Measurements from ENCODE around the gene SLA2.
"Not testable (repeated sequence)": the region's sequence is repeated elsewhere in the genome, so short reads cannot be mapped to it uniquely, and the experiment has no call there.

The SLA2 gene

DNA sequence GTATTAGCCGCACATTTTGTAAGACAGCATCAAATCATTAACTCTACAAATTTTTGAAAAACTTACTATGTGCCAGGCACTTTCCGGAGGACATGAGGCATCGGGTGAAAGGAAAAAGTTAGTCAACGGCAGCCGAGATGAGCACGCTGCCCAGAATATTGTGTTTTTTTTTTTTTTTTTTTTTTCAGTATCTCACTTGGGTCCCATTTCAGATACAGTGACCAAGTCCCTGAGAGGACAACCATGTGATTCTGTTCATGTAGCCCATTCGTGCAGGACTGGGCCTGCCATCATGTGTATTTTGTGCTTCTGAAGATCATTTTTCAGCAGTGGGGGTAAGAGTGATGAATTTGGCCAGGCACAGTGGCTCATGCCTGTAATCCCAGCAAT, 1.3 kb downstream of the SLA2 start:
- DNase-seq: no peak

DNA sequence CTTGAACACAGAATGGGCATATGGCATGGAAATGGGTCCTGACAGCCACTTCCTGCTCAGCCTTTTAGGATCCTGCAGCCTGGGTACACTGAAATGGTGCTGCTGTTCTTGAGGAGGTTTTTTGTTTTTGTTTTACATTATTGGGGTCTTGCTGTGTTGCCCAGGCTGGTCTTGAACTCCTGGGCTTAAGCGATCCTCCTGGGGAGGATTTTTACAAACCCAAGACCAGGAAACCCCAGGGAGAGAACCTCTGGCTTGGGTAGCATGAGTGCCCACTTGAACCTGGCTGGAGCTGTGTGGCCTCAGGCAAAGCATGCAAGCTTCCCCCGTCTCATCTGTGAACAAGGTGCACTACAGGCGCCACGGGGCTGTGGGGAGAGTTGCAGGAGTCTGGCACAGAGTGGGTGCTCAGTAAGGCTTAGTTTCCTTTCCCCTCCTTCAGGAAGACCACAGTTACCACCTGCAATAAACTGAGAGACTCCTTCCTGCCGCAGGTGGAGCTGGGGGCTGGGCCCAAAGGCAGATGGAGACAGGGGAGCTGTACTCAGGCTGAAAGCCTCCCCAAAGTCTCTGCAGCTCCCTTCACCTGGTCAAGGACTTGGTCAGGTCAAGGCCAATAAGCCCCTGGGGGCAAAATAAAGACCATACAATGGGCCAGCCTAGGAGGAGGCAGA, 1.8 kb downstream of the SLA2 start:
- peak; percentile 13 for DNase-seq

DNA sequence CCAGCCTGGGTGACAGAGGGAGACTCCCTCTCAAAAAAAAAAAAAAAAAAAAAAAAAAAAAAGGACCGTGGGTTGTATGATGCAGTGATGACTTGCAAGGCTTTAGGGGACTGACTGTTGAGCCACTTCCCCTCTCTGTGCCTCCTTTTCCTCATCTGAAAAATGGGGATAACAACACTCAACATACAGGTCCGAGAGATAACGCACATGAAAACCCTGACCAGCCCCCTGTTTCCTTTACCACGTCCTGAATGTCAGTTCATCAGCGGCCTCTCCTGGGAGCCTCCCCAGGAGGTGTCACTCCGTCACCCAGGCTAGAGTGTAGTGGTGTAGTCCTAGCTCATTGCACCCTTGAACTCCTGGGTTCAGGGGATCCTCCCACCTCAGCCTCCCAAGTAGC, 3.9 kb downstream of the SLA2 start:
- no peak for DNase-seq

DNA sequence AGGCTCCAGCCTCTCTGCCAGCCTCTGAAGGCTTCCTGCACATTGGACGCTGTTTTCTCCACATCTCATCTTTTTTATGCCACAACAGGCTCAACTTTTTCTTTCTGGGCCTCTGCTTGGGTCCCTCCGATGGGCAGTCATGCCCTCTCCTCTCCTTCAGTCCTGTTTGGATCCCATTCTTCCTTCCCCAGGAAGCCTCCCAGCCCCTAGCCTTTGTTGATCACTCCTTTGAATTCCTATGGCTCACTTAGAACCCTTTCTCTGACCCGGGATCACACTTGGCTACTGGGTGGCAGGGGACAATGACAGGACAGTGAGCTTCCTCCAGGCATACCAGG, 4.5 kb downstream of the SLA2 start:
- no peak for DNase-seq

DNA sequence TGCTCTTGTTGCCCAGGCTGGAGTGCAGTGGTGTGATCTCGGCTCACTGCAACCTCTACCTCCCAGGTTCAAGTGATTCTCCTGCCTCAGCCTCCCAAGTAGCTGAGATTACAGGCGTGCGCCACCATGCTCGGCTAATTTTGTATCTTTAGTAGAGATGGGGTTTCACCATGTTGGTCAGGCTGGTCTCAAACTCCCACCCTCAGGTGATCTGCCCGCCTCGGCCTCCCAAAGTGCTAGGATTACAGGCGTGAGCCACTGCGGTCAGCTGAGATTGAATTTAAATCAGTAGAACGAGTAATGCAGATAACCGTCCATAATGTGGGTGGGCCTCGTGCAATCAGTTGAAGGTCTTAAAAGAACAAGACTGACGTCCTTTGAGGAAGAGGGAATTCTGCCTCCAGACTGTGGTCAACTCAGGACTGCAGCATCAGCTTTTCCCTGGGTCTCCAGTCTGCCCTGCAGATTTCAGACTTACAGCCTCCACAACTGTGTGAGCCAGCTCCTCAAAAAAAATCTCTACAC, 7.1 kb downstream of the SLA2 start:
- DNase-seq: not testable (repeated sequence)

DNA sequence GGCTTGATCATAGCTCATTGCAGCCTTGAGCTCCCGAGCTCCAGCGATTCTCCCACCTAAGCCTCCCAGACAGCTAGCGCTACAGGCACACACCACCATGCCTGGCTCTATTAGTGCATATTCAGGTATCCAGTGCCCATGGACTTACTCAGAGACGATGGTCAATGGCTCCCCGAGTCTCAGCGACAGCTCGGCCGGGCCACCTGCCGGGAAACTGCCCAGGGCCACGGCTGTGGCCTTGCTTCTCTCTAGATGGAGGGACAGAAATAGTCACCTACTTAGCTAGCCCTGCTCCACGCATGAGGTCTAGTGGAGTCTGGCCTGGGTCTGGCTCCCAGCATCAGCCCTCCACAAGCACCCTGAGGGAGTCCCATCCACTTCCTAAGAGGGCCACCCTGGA, 11.7 kb downstream of the SLA2 start:
- DNase-seq: no peak

DNA sequence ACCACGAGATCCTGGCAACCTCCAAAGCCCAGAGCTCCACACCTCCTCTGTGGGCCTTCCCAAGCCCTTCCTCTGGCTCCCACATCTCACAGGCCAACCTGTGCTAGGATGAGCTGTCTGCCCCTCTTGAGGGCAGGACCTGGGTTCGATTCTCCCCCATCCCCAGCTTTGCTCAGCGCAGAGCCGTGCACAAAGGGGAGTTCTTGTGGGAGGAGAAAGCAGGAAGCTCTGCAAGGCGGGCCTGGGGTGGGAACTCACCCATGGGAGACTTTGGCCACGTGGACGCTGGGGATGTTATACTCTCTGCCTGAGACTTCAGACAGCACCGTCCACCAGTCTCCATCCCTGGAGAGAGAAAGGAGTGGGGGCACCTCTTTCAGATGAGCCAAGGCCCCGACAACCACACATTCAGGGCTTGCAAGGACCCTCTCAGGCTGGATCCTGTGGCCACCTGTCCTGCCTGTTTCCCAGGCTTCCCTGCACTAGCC, 12.7 kb downstream of the SLA2 start:
- DNase-seq: no peak

DNA sequence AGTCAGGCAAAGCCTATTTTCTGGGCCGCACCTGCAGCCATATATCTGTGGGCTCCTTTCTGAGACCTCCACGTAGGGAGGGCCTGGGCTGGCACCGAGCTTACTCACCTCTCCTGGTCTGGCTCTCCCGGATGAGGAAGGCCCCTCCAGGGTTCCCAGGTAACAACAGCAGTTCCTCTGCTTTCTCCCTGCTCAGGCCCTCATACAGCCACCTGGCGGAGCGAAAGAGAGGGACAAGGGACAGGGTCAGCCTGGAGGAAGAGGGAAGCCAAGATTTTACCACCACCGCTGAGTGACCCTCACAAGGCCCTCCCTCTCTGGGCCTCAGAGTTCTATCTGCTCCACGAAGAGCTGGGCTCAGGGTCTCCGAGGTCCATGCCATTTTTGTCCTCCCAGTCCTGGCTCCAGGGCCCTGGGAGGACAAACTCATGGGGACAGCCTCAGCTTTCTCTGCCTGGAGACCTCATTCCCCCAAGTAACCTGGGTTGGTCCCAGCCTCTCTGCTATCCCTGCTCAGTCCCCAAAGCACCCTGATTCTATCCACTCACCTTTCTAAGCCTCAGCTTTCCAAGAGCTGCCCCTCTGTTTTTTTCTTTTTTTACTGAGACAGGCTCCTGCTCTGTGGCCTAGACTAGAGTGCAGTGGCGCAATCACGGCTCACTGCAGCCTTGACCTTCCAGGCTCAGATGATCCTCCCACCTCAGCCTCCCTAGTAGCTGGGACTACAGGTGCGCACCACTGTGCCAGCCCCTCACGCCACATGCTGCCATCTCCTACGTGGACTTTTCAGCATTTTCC, 13.3 kb downstream of the SLA2 start:
- DNase-seq: no peak

DNA sequence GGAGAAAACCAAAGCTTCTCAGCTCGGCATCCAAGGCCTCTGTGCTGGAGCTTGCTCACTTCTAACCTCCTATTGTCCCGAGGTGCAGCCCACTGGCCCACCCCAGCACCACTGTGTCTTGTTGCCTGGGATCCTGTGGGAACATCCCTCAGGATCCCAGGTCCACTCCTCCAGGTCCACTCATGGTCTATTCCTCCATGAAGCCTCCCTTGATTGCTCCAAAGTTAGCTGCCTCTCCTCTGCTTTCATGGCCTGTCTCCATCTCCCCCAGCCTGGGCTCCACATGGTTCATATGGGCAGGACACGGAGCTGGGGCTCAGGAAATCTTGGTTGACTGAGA, 13.9 kb downstream of the SLA2 start:
- DNase-seq: no peak

DNA sequence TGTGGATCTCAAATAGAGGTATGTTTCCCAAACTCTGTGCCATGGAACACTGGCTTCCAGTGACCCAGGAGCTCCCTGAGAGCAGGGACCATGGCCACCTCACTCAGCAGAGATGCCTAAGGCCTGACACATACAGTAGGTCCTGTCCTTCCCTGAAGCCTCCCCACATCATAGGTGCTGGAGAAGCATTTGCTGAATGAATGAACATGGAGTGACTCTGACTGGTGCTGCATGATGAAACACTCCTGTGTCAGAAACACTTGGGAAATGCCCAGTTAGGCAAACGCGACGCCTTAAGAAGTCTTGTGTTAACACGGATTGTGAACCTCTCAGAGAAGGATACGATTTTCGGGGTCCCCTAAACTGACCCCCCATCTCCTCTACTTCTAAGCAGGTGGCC, 14.3 kb downstream of the SLA2 start:
- DNase-seq: no peak

DNA sequence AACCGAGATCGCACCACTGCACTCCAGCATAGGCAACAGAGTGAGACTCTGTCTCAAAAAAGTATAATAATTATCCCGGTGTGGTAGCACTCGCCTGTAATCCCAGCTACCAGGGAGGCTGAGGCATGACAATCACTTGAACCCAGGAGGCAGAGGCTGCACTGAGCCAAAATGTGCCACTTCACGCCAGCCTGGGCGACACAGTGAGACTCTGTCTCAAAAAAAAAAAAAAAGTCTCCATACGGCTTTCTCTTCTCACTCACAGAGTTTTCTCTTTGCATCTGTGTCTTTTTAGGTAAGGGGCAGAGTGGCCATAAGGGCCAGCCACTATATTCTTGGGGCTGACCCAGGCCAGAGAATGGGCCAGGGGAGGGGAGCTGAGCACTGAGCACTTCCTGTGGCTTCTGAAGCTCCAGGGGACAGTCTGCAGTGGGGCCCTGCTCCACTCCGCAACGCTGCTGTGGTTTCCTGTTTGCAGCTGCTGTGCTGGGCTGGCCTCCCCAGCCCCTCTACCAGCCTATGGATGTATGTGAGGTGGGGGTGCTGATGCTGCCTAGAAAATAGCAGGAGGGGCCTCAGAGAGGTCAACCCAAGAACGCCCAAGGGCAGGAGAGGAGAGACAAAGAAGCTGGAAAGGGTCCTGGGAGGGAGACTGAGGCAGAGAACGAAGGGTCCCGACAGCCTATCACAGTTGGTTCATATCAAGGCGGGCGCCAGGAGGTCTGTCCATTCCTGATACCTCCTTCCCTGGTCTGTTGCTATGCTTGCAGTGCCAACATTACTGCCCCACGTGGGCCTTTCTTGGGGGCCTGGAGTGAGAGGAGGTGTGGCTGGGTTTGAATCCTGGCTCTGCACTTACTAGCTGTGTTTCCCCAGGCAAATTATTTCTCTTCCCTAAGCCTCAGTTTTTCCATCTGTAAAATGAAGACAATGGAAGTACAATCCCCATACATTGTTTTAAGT, 16.0 kb downstream of the SLA2 start:
- peak; percentile 5 for DNase-seq

DNA sequence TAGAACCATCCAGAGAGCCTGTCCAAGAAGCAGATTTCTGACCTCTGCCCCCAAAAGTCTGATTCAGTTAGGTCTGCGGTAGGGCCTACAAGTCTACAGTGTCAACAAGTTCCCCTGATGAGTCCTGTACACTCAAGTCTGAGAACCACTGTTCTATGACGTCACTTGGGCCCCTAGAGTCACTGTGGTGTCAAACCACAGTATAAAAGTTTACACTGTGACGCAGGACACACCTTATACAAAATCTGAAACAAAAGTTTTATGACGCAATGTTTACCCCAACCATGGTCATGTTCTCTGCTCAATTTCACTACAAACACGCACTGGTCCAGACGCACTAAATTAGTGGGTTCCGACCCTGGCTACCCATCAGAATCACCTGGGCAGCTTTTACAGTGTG, 17.9 kb downstream of the SLA2 start:
- DNase-seq: no peak

DNA sequence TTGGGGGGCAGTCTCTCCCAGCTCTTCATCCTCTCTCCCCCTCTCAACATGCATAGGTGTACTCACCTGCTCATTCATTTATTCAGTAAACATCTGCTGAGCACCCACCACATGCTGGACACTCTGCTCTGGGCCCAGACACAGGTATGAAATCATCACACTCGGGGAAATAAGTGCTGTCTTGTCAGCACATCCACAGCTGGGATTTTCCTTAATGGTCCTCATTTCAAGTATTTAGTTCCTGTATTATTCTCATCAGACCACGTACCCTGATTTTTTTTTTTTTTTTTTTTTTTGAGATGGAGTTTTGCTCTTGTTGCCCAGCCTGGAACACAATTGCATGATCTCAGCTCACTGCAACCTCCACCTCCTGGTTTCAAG, 21.1 kb downstream of the SLA2 start:
- no peak for DNase-seq

DNA sequence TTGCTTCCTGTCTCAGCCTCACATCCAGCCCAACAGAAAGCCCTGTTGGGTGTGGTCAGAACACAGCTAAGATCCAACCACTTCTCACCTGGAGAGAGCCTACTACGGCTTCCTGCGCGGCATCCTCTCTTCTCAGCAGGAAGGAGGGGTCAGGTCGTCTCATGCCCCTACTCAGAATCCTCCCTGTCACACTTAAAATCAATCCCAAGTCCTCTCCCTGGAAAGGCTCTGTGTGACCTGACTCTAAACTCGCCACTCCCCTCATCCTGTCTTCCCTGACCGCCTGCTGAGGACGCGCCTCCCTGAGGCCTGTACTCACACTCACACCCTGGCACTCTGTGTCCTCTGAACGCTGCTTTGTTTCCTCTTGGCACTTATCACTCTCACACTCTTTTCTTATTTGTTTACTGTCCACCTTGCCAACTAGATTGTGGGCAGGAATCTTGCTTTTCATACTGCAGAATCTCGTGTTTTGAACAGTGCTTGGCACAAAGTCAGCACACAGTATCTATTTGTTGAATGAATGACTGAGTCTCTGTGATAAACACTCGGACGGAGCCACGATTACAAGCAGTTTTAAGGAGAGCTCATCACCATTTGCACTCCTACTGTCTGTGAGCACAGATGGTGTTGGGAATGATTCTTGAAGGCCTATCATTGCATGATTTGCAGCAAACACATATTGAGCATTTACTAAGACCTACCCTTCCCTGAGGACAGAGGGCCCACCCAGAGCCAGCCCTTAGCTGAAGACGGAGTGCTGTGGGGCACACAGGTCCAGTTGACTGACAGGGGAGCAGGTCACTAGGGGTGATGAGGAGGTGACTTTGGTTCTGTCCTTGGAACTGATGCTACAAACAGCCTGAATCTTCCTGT, 21.7 kb downstream of the SLA2 start:
- no peak for DNase-seq

DNA sequence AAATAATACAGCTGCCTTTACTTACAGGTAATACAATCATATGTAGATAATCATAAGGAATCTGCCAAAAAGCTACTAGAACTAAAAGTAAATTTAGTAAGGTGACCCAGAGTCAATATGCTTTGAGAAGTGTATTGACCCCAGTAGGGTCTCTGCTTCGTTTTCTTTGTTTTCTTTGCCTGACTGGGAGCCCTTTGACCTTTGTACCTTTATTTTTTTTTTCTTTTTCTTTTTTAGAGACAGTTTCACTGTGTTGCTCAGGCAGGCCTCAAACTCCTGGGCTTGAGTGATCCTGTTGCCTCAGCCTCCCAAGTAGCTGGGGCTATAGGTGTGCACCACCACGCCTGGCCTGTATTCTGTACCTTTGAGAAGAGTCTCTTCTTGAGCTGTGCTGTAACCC, 22.6 kb downstream of the SLA2 start:
- no peak for DNase-seq

DNA sequence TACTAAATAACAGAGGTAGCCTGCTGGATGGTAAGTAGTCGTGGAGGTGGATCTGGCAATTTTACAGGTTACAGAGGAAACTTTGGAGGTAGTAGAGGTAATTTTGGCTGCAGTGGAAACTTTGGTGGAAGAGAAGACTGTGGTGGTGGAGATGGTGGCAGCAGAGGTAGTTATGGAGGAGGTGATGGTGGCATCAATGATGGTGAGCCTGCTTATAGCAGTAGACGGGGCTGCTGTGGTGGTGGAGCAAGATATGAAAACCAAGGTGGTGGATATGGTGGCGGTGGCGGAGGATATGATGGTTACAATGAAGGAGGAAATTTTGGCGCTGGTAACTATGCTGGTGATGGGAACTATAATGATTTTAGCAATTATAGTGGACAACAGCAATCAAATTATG, 25.1 kb downstream of the SLA2 start:
- DNase-seq: no peak

DNA sequence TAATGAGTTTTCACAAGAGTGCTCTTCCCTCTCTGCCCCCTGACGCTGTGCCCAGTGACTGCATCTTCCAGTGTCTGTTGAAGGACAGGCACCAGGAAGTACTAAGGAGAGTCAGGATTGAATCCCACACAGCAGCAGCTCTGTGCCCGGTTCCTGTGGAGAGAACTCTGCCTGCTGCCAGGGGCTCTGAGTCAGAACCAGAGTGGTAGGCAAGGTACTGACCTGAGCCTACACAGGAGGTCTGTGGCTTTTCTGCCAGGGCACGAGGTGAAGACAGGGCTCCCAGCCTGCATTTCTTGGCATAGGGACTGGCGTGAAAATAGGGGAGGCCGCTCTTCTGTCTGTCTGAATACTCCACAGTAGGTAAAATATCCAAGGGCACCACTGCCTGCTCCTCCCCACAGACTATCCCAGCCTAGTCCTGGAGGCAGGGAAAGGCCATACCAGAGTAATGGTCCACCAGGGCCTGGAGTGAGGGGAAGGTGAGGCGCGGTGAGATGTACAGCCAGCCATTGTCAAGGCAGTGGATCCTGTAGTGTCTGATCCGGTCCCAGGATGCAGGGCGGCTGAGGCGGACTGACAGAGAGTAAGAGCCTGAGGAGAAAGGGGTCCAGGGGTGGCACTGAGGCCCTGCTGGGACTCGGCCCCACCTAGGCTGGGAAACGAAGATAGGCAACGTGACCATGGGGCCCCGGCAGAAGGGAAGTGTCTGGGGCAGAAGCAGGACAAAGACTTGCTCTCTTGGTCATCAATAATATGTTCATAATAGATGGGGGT, 31.0 kb downstream of the SLA2 start:
- DNase-seq: no peak

DNA sequence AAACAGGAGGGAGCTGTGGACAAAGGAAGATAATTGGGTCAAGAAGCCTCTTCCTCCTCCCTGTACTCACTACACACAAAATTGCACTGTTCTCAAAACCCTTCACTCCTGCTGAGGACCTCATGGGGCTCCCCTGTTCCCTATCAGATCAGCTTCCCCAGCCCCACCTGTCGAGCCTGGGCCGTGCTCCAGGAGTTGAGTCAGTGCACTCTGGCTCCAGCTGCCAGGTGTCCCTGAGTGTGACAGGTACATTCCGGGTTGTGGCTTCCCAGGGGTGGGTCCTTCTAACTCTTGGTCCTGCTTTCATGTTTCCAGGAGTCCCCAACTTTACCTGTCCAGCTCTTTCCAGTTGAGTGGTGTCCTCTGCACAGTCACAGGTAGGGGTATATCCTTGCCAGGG, 32.0 kb downstream of the SLA2 start:
- DNase-seq: no peak

DNA sequence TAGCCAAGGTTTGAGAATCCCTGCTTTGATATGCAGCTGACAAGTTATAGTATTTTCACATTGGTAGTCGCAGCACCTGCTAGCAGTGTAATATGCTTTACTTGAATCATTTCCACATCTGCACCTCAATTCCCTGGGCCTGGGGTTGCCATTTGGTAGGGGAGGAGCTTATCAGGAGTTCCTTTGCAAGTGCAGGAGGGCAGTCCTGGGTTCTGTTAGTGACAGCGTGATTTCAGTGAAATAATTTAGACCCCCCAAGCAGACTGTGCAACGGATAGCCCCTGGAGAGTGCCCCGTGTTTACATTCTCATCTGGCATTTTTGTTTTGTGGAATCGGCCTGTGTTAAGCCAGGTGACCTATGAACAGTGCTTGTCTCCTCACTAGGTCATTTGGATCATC, 34.4 kb downstream of the SLA2 start:
- DNase-seq: no peak

DNA sequence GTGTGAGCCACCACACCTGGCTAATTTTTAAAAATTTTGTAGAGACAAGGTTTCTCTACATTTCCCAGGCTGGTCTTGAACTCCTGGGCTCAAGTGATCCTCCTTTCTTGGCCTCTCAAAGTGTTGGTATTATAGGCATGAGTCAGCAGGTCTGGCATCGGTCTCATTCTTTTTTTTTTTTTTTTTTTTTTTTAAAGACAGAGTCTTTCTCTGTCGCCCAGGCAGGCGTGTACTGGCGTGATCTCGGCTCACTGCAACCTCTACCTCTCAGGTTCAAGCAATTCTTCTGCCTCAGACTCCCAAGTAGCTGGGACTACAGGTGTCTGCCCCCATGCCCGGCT, 37.6 kb downstream of the SLA2 start:
- not testable (repeated sequence) for DNase-seq

DNA sequence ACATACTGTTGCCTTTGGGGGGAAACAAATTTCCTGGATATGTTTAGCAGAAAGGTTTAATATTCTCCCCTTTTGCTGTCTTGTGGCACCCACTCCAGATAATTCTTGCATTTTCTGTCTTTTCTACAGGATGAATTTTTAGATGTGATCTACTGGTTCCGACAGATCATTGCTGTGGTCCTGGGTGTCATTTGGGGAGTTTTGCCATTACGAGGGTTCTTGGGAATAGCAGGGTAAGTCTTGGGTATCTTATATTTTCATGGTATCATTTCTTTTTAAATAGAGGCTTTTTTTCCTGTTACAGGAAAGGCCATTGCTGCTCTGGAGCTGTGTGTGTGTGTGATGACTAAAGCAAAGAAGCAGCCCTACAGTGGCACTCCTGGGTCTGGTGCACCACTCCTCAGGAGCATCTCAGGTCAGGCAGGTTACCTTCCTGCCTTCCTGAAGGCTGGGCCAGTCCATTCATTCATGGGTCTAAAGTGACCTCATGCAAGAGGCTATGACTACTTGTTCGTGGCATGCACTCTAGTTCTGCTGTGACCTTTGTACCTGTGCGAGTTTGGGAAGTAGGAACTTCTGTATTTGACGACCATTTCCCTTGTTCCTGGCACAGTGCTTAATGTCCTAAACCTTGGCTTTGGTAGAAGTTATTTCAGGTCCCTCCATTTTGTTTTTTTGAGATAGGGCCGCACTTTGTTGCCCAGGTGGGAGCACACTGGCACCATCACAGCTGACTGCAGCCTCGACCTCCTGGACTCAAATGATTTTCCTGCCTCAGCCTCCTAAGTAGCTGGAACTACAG, 38.2 kb downstream of the SLA2 start:
- DNase-seq: no peak
